Activated CD4-positive, alpha-beta T cell treated with anti-CD3 and anti-CD28 coated beads, Interleukin-2, amount 50 U/mL, for 1 hour (primary cell): ENCODE results near the gene EFNA1.

Experiments
- DNase-seq: peaks from one replicate; pipeline ENCODE4 v3.0.0-alpha.2; 2020

The EFNA1 gene

GRCh38 chr1:155127105-155127966, at the start of gene EFNA1:
Gene EFNA1 (plus strand): TSS chr1:155127876. CDS start chr1:155127978, 102 bp downstream.
- peak; percentile 35 for DNase-seq

DNA sequence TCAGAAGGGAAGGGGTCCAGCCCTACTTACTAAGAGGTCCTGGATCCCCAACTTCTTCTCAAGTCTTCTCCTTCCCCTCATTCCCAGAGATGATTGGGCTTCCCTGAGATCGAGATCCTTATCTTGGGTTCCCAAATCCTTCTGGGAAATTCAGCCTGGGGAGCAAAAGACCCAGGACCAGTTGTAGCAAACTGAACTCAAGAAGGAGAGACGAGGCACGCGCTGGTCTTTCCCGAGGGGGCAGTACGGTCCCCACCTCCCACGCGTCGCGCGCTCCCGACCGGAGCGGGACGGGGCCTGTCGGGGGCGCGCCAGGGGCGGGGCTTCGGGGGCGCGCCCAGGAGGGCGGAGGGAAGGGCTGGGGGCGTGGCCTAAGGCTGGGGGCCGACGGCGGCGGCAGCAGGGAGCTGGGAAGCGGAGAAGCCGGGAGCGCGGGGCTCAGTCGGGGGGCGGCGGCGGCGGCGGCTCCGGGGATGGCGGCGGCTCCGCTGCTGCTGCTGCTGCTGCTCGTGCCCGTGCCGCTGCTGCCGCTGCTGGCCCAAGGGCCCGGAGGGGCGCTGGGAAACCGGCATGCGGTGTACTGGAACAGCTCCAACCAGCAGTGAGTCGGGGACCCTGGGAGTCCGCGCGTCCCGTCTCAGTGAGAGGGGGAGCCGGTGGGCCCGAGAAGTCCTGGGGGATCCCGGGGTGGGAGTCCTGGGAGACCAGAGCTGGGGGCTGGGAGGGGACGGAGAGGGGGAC, 49.0 kb upstream of the EFNA1 start, which contains the start of gene EFNA3:
TSS of gene EFNA3 (plus strand) at position 369 of the 741 bp plus-strand sequence. CDS start at position 474, 105 bp downstream.
- DNase-seq, result peak; percentile 58

- no peak for DNase-seq
Measured at GRCh38 chr1:155079210-155079486, 48.5 kb upstream of the EFNA1 start.

DNA sequence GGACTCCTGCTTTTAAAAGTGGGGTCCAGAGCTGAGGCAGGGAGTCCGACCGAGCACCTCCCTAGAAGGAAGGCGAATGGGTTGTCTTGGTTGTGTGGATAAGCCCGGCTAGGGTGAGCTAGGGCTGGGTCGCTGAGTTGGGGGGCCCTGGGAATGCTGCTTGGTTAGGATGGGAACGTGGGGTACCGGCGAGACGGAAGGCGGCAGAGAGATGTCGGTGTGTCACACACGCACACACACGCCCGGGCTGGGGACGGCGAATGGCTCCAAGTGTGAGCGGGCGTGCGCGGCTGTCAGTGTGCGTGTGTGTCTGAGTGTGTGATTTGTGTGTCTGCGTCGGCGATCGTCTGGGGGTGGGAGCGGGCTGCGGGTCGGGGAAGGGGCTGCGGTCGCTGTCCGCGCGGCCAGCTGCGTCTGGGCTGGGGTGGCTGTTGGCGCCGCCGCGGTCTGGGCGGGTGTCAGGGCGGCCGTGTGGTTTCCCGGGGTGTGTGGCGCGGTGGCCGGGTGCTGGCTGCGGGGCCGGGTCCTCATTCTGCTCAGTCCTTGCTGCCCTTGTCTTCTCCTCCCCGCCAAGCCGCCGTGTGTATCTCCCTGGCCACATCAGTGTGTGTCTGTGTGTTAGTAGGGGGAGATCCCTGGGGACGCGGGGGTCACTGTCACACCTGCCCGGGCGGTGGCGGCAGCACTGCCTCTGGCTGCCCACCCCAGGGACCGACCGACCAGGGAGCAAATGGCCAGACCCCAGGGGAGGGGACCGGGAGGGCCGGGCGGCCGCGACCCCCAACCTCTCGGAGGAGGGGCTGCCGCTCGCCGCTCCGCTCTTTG, 48.0 kb upstream of the EFNA1 start:
- no peak for DNase-seq

DNA sequence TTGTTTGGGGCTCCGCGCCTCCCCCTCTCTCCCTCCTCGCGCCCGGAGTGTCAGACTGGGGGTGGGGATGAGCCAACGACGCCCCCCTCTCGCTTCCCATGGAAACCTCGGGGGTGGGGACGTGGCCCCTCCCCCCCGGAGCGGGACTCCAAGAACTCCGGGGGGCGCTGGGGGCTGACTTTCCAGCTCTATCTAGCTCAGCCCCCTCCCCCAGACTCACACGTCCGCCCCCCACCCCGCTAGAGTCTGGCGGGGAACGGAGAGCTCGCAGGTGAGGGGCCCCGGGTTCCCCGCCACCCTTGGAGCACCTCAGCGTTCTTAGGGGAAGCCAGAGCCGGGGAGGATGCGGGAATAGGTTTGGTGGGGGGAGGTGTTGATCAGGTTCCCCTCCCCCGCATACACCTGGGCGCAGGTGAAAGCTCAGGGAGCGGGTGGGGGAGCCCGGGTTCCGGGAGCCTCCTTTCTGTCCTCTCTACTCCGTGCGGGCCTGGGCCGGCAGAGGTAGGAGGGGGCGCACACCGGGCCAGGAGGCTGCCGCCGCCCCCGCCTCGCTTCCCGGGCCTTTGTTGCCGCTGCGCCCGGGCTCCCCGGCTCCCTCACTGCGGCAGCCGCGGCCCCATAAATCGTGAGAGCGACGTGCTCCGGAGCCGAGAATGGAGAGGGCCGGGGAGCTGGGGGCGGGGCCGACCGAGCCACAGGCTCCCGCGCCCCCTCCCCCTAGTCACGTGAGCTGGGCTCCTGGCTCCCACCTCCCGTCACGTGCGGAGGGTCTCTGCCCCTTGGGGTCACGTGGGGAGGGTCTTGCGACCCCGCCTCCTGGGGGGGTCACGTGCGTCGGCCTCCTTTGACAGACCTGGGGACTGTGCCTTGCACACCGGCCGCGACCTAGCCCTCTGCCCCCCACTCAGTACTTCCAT, 47.1 kb upstream of the EFNA1 start:
- DNase-seq, result no peak

- DNase-seq, result no peak
Measured at GRCh38 chr1:155081472-155082300, 46.0 kb upstream of the EFNA1 start.

GRCh38 chr1:155082301-155083051, 45.2 kb upstream of the EFNA1 start:
- DNase-seq, result no peak

- DNase-seq, result no peak
Measured at GRCh38 chr1:155083052-155083541, 44.6 kb upstream of the EFNA1 start.

GRCh38 chr1:155083865-155084721, 43.6 kb upstream of the EFNA1 start:
- DNase-seq, result no peak

- DNase-seq, result peak; percentile 88
Measured at GRCh38 chr1:155084722-155085503, 42.8 kb upstream of the EFNA1 start.

DNA sequence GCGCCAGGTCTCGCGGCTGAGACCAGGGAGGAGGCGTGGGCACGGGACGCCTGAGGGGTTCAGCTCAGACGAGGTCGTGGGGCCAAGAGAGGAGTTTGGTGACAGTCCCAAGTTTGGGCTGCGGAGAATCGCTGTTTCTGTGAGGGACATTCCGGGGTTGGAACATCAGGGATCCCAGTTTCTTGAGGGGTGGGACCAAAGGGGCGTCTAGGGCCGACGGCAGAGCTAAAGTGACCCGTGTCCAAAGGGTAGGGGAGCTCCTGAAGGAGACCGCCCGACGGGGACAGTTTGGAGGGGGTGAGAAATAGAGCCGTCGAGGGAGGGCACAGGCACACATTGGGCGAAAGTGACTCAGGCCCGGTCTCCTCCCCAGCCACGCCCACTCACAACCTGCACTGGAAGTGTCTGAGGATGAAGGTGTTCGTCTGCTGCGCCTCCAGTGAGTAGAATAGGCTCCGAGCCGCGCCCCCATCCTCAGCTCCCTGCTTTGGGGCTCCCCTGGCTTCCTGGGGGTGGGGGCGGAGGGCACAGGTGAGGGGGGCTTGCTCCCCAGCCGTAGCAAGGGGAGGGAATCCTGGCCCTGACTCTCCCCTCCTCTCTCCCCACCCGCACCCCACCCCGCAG, 42.1 kb upstream of the EFNA1 start:
- DNase-seq, result peak; percentile 75

- DNase-seq, result peak; percentile 80
Measured at GRCh38 chr1:155086128-155086741, 41.4 kb upstream of the EFNA1 start.

- DNase-seq, result no peak
Measured at GRCh38 chr1:155086856-155087535, 40.7 kb upstream of the EFNA1 start.

DNA sequence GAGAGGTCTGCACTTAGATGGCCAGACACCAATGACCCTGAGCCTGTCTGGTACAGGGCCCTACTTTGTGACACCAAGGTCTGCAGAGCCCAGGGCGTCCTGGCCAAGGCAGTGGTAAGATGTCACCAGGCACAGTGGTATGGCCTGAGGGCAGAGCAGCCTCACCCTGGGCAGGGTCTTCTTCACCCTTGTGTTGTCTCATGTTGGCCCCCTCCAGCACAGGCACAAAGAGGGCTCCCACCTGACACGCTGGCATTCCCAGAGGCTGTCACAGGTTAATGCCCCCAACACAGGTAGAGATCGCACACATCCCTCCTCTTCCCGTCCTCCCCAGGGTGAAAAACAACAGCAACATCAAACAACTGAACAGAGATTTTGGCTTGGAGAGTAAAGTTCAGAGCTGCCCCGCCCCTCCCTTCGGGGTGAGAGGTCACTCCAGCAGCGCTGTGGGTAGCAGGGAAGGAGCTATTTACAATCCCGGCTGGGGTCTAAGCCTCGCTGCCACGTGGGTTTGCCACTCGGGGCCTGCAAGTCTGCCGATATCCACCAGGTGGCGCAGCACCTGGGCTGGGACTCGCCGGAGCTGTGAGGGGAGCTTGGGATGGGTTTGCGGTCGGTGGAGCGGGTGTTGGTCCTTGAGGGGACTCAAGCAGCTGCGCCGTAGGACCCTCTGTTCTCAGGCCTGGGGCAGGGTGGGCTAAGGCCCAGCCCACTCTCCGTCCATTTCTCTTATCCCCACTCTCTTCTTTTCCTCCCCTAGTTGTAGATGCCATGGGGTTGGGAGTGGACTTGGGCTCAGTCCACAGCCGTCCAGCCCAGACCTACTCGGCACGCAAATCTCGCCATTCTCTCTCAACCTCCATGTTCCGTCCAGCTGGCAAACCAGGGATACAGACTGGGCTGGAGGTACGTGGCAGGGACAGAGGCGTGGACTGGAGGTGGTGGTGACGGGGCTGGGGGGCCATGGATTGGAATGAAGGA, 36.3 kb upstream of the EFNA1 start:
- DNase-seq, result peak; percentile 80

DNA sequence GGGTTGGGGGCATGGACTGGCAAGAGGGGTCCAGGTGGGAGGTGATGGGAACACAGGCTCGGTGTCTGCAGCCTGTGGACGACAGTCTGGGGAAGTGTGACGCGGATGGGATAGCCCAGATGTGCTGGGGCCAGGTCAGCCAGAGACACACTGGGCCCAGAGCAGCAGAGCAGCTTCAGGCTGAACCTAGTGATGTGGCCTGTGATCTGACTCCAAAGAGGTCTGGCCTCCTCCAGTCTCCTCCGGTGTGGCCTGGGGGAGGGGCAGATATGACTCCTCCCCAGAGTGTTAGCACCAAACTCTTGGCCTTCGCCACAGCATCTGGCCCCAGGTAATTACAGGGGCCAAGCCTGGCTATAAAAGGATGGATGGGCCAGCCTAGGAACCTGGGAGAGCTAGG, 35.5 kb upstream of the EFNA1 start:
- no peak for DNase-seq

DNA sequence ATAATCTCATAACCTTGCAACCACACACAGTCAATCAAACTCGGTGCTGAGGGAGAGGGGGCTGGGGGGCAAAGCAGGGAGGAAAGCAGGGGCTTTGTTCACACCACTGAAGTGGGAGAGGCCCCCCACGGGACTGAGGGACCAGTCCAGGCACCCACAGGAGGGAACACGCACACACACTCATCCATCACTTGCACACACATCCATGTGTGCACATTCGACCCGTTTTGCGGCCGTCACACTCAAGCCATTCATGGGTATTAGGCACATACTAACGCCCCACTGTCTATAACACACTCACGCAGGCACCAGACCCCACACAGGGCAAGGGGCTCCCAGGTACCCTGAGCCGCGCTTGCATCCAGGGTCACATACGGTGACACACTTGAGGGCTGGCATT, 35.0 kb upstream of the EFNA1 start:
- DNase-seq, result no peak
